ENCODE data around the gene AAK1.

GRCh38 chr2:69600425-69600824 lies 43.1 kb downstream of the AAK1 start:
- TF ChIP-seq CTCF (IDR thresholded peaks at IDR 0.05; ENCODE audit: low read depth, low read length) (no peak), EZH2phosphoT487 (IDR thresholded peaks at IDR 0.05; ENCODE audit: low read depth) (no peak)

All from OCI-LY3 (cell line).